Memory B cell (primary cell): ENCODE results near the gene TOMM40.
"Not testable (repeated sequence)": the region's sequence is repeated elsewhere in the genome, so short reads cannot be mapped to it uniquely, and the experiment has no call there.

Experiments used
- ATAC-seq: fragments of 150-1000 bp; cut with Tn5 transposase; 2 replicates; pipeline ENCODE4 v1.10.0; 2021; ENCODE audit warnings: low read depth, mild to moderate bottlenecking, moderate library complexity
- DNase-seq, 2 donors: peaks; one replicate each; pipeline ENCODE4 v3.0.0; 2022; ENCODE audit warnings: low spot score in 2 of 2
- H3K27ac Mint-ChIP-seq: one replicate; pipeline ENCODE4 v1.8.0; 2022; ENCODE audit warnings: mild to moderate bottlenecking, moderate library complexity, mixed read lengths
- H3K27me3 Mint-ChIP-seq: one replicate; pipeline ENCODE4 v1.8.0; 2022; ENCODE audit warnings: mixed read lengths
- H3K36me3 Mint-ChIP-seq: one replicate; pipeline ENCODE4 v1.8.0; 2022; ENCODE audit warnings: mild to moderate bottlenecking, mixed read lengths
- H3K4me1 Mint-ChIP-seq: one replicate; pipeline ENCODE4 v1.8.0; 2022; ENCODE audit warnings: mixed read lengths
- H3K4me3 Mint-ChIP-seq: one replicate; pipeline ENCODE4 v1.8.0; 2022; ENCODE audit warnings: mild to moderate bottlenecking, moderate library complexity, mixed read lengths
- H3K9me3 Mint-ChIP-seq: one replicate; pipeline ENCODE4 v1.8.0; 2022; ENCODE audit warnings: mixed read lengths

TOMM40 gene

DNA sequence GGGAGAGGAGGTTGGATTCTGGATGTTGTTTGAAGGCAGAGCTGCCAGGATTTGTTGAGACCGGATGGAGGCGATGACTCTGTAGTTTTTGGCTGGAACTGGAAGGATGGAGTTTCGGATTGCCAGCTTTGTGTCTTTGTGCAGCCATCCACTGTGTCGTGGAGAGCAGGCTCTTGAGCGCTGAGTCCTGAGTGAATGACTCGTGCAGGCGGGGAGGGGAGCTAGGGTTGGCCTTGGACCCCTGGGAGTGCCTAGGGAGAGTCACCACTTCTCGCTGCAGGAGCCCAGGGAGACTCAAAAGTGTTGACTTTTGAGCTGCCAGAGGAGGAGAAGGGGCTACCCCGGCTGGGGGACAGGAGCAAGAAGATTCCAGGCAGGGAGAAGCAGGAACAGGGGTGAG lies 3.9 kb downstream of the TOMM40 start:
- no peak overlapping the region for H3K27ac Mint-ChIP-seq
- H3K4me1 Mint-ChIP-seq: peaks cover 30% of the 10 kb centered on the region
- H3K36me3 Mint-ChIP-seq: peaks cover 27% of the 10 kb centered on the region
- ATAC-seq (no peak), DNase-seq (no peak)
- no peak overlapping the region for H3K4me3 Mint-ChIP-seq
- H3K9me3 Mint-ChIP-seq: no peaks in the 10 kb centered on the region
- no peaks in the 10 kb centered on the region for H3K27me3 Mint-ChIP-seq

DNA sequence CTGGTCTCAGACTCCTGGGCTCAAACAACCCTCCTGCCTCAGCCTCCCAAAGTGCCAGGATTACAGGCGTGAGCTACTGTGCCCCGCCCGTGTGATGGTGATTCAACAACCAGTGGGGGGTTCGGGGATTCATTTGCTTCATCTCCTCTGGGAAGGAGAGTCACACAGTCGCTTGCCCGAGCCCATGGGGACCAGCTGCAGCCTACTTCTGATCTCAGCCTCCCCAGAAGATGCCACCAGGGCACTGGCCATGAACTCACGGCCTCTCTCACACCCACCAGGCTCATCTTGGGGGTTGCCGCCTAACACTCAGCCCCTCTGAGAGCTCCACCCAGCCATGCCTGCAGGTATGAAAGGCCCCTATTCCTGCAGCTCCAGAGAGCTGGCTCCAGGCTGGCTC lies 6.8 kb downstream of the TOMM40 start:
- no peak for DNase-seq
- Mint-ChIP-seq H3K4me1 (peaks cover 13% of the 10 kb centered on the region), H3K36me3 (peaks cover 30% of the 10 kb centered on the region)

DNA sequence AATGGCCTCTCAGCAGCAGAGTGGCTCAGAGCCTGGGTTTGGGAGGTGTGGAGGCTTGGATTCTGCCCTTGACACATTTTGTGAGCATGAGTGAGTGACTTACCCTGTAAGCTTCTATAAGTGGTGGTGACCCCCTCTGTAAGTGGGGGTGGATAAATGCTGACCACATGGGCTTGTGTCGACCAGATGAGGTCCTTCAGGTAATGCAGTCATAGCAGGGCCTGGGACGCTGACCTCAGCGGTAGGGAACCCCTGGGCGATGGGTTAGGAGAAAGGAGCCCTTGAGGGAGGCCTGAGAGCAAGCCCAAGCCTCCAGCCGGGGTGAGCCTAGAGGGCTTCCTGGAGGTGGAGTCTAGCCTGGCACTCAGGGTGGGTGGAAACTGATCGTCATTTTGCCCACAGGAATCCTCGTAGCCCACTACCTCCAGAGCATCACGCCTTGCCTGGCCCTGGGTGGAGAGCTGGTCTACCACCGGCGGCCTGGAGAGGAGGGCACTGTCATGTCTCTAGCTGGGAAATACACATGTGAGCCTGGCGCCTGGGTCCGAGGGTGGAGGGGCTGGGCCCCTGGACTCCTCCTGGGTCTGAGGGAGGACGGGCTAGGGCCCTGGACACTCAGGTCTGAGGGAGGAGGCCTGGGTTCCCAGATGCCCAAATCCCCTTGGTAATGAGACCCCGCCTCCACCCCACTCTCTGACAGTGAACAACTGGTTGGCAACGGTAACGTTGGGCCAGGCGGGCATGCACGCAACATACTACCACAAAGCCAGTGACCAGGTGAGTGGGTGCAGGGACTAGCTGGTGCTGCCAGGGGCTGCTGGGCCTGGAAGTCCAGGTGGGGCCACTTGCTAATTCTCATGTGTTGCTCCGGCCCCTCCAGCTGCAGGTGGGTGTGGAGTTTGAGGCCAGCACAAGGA lies 9.5 kb downstream of the TOMM40 start:
- peaks cover 3% of the 10 kb centered on the region for H3K4me1 Mint-ChIP-seq
- H3K9me3 Mint-ChIP-seq: no peaks in the 10 kb centered on the region
- peaks cover 17% of the 10 kb centered on the region for H3K36me3 Mint-ChIP-seq
- H3K27ac Mint-ChIP-seq: no peak overlapping the region
- DNase-seq (no peak), ATAC-seq (no peak)
- no peak overlapping the region for H3K4me3 Mint-ChIP-seq
- peaks cover 2% of the 10 kb centered on the region for H3K27me3 Mint-ChIP-seq

More for the DNA sequence above, 6.8 kb downstream of the TOMM40 start:
- H3K9me3 Mint-ChIP-seq: no peaks in the 10 kb centered on the region
- no peak for ATAC-seq
- no peak overlapping the region for H3K27ac Mint-ChIP-seq
- H3K4me3 Mint-ChIP-seq: no peak overlapping the region
- no peaks in the 10 kb centered on the region for H3K27me3 Mint-ChIP-seq

DNA sequence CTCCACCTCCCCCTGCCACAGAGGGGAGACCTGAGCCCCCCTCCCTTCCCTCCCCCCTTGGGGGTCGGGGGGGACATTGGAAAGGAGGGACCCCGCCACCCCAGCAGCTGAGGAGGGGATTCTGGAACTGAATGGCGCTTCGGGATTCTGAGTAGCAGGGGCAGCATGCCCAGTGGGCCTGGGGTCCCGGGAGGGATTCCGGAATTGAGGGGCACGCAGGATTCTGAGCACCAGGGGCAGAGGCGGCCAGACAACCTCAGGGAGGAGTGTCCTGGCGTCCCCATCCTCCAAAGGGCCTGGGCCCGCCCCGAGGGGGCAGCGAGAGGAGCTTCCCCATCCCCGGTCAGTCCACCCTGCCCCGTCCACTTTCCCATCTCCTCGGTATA lies 12.2 kb downstream of the TOMM40 start:
- Mint-ChIP-seq H3K9me3 (no peaks in the 10 kb centered on the region), H3K27me3 (peaks cover 10% of the 10 kb centered on the region), H3K4me1 (peaks cover 8% of the 10 kb centered on the region), H3K4me3 (no peak overlapping the region), H3K36me3 (peaks cover 9% of the 10 kb centered on the region), H3K27ac (no peak overlapping the region)
- ATAC-seq (no peak), DNase-seq (no peak)

DNA sequence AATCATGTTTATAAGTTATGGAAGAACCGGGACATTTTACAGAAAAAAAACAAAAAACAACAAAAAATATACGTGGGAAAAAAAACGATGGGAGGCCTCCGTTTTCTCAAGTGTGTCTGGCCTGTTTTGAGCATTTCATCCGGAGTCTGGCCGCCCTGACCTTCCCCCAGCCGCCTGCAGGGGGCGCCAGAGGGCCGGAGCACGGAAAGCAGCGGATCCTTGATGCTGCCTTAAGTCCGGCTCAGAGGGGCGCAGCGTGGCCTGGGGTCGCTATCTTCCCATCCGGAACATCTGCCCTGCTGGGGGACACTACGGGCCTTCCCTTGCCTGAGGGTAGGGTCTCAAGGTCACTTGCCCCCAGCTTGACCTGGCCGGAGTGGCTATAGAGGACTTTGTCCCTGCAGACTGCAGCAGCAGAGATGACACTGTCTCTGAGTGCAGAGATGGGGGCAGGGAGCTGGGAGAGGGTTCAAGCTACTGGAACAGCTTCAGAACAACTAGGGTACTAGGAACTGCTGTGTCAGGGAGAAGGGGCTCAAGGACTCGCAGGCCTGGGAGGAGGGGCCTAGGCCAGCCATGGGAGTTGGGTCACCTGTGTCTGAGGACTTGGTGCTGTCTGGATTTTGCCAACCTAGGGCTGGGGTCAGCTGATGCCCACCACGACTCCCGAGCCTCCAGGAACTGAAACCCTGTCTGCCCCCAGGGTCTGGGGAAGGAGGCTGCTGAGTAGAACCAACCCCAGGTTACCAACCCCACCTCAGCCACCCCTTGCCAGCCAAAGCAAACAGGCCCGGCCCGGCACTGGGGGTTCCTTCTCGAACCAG lies 12.8 kb downstream of the TOMM40 start:
- H3K27ac Mint-ChIP-seq: no peak overlapping the region
- peak; percentile 71 for ATAC-seq
- DNase-seq: peak; percentile 83 to 93

DNA sequence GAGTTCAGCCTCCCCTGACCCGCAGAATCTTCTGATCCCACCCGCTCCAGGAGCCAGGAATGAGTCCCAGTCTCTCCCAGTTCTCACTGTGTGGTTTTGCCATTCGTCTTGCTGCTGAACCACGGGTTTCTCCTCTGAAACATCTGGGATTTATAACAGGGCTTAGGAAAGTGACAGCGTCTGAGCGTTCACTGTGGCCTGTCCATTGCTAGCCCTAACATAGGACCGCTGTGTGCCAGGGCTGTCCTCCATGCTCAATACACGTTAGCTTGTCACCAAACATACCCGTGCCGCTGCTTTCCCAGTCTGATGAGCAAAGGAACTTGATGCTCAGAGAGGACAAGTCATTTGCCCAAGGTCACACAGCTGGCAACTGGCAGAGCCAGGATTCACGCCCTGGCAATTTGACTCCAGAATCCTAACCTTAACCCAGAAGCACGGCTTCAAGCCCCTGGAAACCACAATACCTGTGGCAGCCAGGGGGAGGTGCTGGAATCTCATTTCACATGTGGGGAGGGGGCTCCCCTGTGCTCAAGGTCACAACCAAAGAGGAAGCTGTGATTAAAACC lies 13.5 kb downstream of the TOMM40 start:
- Mint-ChIP-seq H3K4me3 (no peak overlapping the region), H3K27me3 (peaks cover 11% of the 10 kb centered on the region), H3K4me1 (peaks cover 8% of the 10 kb centered on the region), H3K9me3 (no peaks in the 10 kb centered on the region), H3K36me3 (peaks cover 9% of the 10 kb centered on the region), H3K27ac (no peak overlapping the region)
- ATAC-seq: no peak
- no peak for DNase-seq

More for the DNA sequence above, 12.8 kb downstream of the TOMM40 start:
- peaks cover 9% of the 10 kb centered on the region for H3K36me3 Mint-ChIP-seq
- peaks cover 11% of the 10 kb centered on the region for H3K27me3 Mint-ChIP-seq
- no peaks in the 10 kb centered on the region for H3K9me3 Mint-ChIP-seq
- H3K4me1 Mint-ChIP-seq: peaks cover 8% of the 10 kb centered on the region
- no peak overlapping the region for H3K4me3 Mint-ChIP-seq

DNA sequence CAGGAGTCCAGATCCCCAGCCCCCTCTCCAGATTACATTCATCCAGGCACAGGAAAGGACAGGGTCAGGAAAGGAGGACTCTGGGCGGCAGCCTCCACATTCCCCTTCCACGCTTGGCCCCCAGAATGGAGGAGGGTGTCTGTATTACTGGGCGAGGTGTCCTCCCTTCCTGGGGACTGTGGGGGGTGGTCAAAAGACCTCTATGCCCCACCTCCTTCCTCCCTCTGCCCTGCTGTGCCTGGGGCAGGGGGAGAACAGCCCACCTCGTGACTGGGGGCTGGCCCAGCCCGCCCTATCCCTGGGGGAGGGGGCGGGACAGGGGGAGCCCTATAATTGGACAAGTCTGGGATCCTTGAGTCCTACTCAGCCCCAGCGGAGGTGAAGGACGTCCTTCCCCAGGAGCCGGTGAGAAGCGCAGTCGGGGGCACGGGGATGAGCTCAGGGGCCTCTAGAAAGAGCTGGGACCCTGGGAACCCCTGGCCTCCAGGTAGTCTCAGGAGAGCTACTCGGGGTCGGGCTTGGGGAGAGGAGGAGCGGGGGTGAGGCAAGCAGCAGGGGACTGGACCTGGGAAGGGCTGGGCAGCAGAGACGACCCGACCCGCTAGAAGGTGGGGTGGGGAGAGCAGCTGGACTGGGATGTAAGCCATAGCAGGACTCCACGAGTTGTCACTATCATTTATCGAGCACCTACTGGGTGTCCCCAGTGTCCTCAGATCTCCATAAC lies 14.5 kb downstream of the TOMM40 start, which contains the start of gene APOE:
Gene APOE, plus strand, starts transcription at position 360 of the 724 bp plus-strand sequence. CDS start 829 bp downstream, outside the sequence.
- H3K36me3 Mint-ChIP-seq: peaks cover 4% of the 10 kb centered on the region
- H3K4me1 Mint-ChIP-seq: peaks cover 8% of the 10 kb centered on the region
- no peaks in the 10 kb centered on the region for H3K9me3 Mint-ChIP-seq
- no peak within 1 kb of the TSS for H3K27ac Mint-ChIP-seq
- H3K27me3 Mint-ChIP-seq: peaks cover 11% of the 10 kb centered on the region
- no peak within 1 kb of the TSS for H3K4me3 Mint-ChIP-seq
- ATAC-seq: no peak
- DNase-seq: no peak

DNA sequence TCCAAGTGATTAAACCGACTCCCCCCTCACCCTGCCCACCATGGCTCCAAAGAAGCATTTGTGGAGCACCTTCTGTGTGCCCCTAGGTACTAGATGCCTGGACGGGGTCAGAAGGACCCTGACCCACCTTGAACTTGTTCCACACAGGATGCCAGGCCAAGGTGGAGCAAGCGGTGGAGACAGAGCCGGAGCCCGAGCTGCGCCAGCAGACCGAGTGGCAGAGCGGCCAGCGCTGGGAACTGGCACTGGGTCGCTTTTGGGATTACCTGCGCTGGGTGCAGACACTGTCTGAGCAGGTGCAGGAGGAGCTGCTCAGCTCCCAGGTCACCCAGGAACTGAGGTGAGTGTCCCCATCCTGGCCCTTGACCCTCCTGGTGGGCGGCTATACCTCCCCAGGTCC lies 16.6 kb downstream of the TOMM40 start:
- no peak overlapping the region for H3K27ac Mint-ChIP-seq
- H3K4me1 Mint-ChIP-seq: peaks cover 8% of the 10 kb centered on the region
- peaks cover 2% of the 10 kb centered on the region for H3K36me3 Mint-ChIP-seq
- no peak overlapping the region for H3K4me3 Mint-ChIP-seq
- no peaks in the 10 kb centered on the region for H3K9me3 Mint-ChIP-seq
- peaks cover 17% of the 10 kb centered on the region for H3K27me3 Mint-ChIP-seq
- no peak for DNase-seq
- ATAC-seq: no peak

DNA sequence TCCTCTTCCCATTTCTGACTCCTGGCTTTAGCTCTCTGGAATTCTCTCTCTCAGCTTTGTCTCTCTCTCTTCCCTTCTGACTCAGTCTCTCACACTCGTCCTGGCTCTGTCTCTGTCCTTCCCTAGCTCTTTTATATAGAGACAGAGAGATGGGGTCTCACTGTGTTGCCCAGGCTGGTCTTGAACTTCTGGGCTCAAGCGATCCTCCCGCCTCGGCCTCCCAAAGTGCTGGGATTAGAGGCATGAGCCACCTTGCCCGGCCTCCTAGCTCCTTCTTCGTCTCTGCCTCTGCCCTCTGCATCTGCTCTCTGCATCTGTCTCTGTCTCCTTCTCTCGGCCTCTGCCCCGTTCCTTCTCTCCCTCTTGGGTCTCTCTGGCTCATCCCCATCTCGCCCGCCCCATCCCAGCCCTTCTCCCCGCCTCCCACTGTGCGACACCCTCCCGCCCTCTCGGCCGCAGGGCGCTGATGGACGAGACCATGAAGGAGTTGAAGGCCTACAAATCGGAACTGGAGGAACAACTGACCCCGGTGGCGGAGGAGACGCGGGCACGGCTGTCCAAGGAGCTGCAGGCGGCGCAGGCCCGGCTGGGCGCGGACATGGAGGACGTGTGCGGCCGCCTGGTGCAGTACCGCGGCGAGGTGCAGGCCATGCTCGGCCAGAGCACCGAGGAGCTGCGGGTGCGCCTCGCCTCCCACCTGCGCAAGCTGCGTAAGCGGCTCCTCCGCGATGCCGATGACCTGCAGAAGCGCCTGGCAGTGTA lies 17.2 kb downstream of the TOMM40 start:
- no peak overlapping the region for H3K27ac Mint-ChIP-seq
- peaks cover 20% of the 10 kb centered on the region for H3K27me3 Mint-ChIP-seq
- H3K4me3 Mint-ChIP-seq: no peak overlapping the region
- H3K4me1 Mint-ChIP-seq: peaks cover 8% of the 10 kb centered on the region
- ATAC-seq: no peak
- no peak for DNase-seq
- no peaks in the 10 kb centered on the region for H3K36me3 Mint-ChIP-seq
- H3K9me3 Mint-ChIP-seq: no peaks in the 10 kb centered on the region

DNA sequence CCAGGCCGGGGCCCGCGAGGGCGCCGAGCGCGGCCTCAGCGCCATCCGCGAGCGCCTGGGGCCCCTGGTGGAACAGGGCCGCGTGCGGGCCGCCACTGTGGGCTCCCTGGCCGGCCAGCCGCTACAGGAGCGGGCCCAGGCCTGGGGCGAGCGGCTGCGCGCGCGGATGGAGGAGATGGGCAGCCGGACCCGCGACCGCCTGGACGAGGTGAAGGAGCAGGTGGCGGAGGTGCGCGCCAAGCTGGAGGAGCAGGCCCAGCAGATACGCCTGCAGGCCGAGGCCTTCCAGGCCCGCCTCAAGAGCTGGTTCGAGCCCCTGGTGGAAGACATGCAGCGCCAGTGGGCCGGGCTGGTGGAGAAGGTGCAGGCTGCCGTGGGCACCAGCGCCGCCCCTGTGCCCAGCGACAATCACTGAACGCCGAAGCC lies 17.8 kb downstream of the TOMM40 start:
- Mint-ChIP-seq H3K4me1 (peaks cover 8% of the 10 kb centered on the region), H3K27me3 (peaks cover 20% of the 10 kb centered on the region), H3K36me3 (no peaks in the 10 kb centered on the region), H3K4me3 (no peak overlapping the region), H3K27ac (no peak overlapping the region), H3K9me3 (no peaks in the 10 kb centered on the region)
- no peak for DNase-seq
- ATAC-seq: no peak

DNA sequence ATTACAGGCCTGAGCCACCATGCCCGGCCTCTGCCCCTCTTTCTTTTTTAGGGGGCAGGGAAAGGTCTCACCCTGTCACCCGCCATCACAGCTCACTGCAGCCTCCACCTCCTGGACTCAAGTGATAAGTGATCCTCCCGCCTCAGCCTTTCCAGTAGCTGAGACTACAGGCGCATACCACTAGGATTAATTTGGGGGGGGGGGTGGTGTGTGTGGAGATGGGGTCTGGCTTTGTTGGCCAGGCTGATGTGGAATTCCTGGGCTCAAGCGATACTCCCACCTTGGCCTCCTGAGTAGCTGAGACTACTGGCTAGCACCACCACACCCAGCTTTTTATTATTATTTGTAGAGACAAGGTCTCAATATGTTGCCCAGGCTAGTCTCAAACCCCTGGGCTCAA lies 18.7 kb downstream of the TOMM40 start:
- Mint-ChIP-seq H3K9me3 (no peaks in the 10 kb centered on the region), H3K27me3 (peaks cover 24% of the 10 kb centered on the region), H3K4me3 (no peak overlapping the region), H3K27ac (no peak overlapping the region), H3K36me3 (no peaks in the 10 kb centered on the region), H3K4me1 (peaks cover 15% of the 10 kb centered on the region)
- ATAC-seq: no peak
- no peak for DNase-seq

DNA sequence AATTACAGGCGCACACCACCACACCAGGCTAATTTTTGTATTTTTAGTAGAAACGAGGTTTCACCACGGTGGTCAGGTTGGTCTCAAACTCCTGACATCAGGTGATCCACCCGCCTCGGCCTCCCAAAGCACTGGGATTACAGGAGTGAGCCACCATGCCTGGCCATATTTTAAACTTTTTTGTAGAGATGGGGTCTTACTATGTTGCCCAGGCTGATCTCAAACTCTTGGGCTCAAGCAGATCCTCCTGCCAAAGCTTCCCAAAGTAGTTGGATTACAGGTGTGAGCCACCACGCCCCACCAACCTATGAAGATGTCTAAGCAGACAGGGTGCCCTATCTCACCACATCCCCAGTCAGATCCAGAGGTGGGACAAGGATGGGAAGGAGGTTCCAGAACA lies 20.8 kb downstream of the TOMM40 start:
- Mint-ChIP-seq H3K4me1 (peaks cover 10% of the 10 kb centered on the region), H3K27me3 (peaks cover 19% of the 10 kb centered on the region)
- H3K9me3 Mint-ChIP-seq, H3K4me3 Mint-ChIP-seq, H3K36me3 Mint-ChIP-seq, DNase-seq, ATAC-seq, H3K27ac Mint-ChIP-seq: not testable (repeated sequence)

DNA sequence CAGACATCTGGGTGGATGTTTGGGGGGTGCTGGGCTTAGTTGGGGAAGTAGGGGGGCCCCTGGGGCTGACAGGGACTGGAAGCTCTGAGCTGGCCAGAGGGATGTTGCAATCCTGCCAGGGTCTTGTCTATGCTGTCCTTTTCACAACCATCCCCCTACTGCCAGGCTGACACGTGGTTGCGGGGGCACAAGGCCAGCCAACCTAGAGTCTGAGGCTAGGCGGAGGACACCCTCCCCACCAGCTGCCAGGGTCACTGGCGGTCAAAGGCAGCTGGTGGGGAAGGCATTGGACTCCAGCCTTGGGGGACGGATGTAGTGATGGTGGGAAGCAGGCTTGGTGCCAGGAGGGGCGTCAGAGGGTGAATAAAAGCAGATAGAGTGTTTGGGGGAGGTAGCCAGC lies 21.8 kb downstream of the TOMM40 start:
- no peak for DNase-seq
- peaks cover 19% of the 10 kb centered on the region for H3K27me3 Mint-ChIP-seq

More for the DNA sequence above, 21.8 kb downstream of the TOMM40 start:
- Mint-ChIP-seq H3K4me3 (no peak overlapping the region), H3K36me3 (no peaks in the 10 kb centered on the region), H3K4me1 (peaks cover 10% of the 10 kb centered on the region), H3K27ac (no peak overlapping the region), H3K9me3 (no peaks in the 10 kb centered on the region)
- no peak for ATAC-seq
